ENCODE data around the gene CAMTA1.

- TF ChIP-seq POLR2A (IDR thresholded peaks at IDR 0.05; ENCODE audit: low read length) (no peak), GATA1 (IDR thresholded peaks at IDR 0.05; ENCODE audit: low read depth, low read length) (no peak)
Observed at GRCh38 chr1:7093297-7093696, 308.0 kb downstream of the CAMTA1 start.

All from erythroblast (primary cell).